IPS-18c (cell line): ENCODE data around the gene NUDT3.
"Not testable (repeated sequence)": the region's sequence is repeated elsewhere in the genome, so short reads cannot be mapped to it uniquely, and the experiment has no call there.

ENCODE experiments used
- H3K4me3 ChIP-seq: 2 replicates; pipeline ENCODE4 v1.7.0; 2013; ENCODE audit warnings: low read depth, mild to moderate bottlenecking, low read length, moderate library complexity; ENCODE audit not compliant: insufficient read depth
- H3K9me3 ChIP-seq: one replicate; pipeline ENCODE4 v1.6.1; 2013; ENCODE audit warnings: mild to moderate bottlenecking, low read length, moderate library complexity; ENCODE audit not compliant: control insufficient read depth, insufficient read depth

NUDT3 gene

DNA sequence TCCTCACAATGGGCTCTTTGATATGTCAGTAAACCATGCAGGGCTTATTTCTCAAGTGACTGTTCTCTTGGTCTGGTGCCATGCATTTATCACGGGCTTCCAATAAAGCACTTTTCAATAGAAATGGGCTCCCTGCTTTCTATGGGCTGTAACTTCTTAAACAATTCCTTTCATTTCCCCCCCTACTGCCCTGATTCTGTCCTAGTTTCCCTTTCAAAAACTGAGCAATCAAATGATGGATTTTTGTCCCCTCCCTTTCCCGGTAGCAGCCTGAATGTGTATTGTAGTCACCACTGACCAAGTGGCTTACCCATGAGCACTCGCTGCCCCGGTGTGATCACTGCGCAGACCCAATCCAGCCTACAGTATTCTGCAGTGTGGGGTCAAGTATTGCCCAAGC, 19.5 kb upstream of the NUDT3 start:
- Histone ChIP-seq H3K9me3 (no peaks in the 10 kb centered on the region), H3K4me3 (no peak overlapping the region)

DNA sequence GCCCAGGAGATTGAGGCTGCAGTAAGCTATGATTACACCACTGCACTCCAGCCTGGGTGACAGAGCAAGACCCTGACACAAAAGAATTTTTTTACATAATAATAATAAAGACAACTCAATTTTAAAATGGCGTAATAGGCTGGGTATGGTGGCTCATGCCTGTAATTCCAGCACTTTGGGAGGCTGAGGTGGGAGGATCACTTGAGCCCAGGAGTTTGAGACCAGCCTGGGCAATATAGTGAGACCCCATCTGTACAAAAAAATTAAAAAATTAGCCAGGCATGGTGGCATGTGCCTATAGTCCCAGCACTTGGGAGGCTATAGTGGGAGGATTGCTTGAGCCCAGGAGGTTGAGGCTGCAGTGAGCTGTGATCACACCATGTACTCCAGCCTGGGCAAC, 15.4 kb upstream of the NUDT3 start:
- H3K9me3 ChIP-seq: not testable (repeated sequence)

DNA sequence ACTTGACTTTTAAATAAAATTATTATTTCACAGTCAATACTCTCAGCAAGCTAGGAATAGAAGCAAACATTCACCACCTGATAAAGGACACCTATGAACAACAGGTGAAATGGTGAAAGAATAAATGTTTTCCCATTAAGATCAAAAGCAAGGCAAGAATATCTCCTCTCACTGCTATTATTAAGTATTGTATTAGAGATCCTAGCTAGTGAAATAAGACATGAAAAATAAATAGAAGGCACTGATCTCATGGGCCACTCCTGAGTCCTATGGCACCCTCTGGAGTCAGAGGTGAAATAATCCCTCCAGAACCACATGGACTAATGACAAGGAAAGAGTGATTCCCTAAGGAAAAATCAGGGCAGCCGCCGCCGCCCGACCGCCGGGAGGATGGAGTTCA, 4.0 kb upstream of the NUDT3 start:
- Histone ChIP-seq H3K4me3 (no peak overlapping the region), H3K9me3 (no peaks in the 10 kb centered on the region)

More for the DNA sequence above, 15.4 kb upstream of the NUDT3 start:
- H3K4me3 ChIP-seq: not testable (repeated sequence)

DNA sequence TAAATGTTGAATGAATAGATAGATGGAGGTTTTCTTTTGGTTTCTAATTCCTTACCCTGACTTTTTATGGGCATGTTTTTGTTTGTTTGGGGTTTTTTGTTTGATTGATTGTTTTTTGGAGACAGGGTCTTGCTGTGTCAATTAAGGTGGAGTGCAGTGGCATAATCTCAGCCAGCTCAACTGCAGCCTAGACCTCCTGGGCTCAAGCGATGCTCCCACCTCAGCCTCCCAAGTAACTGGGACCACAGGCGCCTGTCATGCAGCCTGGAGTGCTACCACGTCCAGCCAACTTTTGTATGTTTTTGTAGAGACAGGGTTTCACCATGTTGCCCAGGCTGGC, 1.5 kb upstream of the NUDT3 start:
- H3K9me3 ChIP-seq: no peaks in the 10 kb centered on the region
- no peak overlapping the region for H3K4me3 ChIP-seq

DNA sequence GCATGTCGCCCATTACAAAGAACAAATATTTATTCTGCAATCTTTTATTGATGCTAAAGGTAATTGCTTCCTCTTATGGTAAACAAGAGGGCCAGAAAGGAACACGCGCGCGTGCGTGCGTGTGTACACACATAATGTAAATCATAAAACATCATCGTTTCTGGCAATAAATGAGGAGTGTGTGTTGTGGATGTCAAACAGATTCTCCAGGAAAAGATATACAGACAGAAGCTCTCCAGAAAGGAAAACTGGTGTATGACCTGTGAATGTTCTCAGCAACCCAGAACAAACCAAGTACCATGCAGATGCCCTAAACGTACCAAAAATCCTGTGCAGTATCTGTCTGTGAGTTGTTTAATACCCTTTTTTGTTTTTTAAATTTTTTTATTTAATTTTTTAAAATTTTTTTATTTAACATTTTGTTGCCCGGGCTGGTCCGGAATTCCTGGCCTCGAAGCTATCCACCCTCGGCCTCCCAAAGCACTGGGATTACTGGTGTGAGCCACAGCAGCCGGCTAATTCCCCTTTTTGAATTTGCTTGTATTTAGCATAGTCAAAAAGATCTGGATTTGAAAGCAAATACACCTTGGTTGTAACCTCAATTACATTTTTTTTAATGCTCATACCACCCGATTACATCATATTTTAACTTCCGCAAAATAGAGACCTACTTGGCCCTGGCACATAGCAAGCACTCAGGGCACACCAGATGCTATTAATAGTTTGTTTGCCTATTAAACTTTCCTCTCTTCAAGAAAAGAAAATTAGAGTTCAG, 909 bp upstream of the NUDT3 start:
- H3K9me3 ChIP-seq: no peaks in the 10 kb centered on the region
- peak overlapping the region; percentile 86 for H3K4me3 ChIP-seq

DNA sequence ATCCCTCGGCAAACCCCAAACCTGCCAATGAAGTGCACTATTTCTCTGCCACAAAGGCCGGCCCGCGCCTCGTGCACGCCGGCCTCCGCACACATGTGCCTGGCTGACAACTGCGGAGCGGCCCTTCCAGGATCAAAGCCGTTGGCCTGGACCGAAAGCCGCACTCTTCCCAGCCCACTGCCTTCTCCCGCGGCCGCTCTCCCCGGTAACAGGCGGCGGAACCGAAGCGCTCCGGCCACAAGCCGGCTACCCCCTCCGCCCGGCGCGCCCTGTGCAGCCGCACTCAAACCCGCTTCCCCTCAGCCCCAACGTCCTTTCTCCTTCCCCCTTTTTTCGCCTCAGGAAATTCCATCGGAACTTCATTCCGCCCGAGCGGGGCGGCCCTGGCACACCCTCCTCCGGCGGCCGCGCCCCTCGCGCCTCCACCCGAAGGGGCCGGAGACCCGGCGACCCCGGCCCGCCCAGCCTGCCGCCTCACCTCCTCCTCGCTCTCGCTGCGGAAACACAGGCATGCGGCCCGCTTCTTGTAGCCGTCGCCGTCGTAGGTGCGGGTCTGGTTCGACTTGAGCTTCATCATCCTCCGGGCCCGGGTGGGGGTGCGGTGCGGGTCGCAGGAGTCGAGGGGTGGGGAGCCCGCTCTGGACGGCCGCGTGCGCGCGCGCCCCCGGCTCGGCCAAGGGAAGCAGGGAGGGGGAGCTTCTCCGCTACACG, 528 bp downstream of the NUDT3 start:
- H3K4me3 ChIP-seq: peak overlapping the region; percentile 86

DNA sequence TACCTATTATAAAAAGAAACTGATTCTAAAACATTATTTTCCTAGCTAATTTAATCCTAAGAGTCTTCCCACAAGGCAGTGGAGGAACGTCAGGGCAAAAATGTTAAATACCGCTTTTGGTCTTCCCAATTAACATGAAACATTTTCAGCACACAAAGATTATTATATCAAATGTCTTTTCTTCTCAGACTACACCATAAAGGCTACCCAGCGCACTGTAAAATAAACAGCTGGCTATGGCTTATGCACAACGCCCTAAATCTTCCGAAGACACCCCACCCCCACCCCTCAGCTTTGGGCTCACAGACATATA, 1.0 kb downstream of the NUDT3 start:
- Histone ChIP-seq H3K4me3 (peak overlapping the region; percentile 86), H3K9me3 (no peaks in the 10 kb centered on the region)

More for the DNA sequence above, 528 bp downstream of the NUDT3 start:
- H3K9me3 ChIP-seq: no peaks in the 10 kb centered on the region

DNA sequence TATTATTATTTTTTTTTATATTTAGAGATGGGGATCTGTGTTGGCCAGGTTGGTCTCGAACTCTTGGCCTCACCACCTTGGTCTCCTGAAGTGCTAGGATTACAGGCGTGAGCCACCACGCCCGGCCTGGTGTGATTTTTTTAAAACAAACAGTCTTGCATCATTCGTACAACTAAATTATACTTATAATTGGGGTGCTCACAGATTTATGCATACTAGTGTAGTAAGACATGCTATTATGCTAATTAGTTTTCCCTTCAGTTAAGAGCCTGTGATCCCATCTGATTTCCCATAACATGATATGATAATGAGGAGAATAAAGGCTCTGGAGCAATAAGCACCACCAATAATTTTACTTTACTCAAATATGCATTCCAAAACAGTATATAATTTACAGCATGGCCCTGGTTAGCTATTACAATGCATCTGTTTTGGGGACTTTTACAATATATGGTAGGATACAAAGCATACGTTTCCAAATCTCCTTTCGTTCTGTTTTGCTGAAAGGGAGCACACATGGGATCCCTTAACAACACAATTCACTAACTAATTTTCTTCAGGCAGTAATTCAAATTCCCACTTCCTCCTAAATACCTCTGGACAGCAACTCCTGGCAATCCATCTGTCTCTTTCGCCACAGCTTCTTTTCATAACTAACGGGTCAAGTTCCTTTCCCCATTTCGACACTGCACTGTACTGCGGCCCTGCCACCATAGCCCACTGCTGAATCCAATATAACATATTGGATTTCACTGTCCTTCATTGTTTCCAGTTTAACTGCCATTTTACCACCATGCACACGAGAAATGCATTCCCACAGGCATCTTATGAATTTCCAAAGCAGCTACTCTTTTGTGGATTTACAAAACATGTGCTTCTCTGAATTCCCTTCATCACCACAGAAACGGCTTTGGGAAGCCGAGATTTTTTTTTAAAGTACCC, 1.7 kb downstream of the NUDT3 start:
- Histone ChIP-seq H3K4me3 (peak overlapping the region; percentile 86), H3K9me3 (no peaks in the 10 kb centered on the region)

DNA sequence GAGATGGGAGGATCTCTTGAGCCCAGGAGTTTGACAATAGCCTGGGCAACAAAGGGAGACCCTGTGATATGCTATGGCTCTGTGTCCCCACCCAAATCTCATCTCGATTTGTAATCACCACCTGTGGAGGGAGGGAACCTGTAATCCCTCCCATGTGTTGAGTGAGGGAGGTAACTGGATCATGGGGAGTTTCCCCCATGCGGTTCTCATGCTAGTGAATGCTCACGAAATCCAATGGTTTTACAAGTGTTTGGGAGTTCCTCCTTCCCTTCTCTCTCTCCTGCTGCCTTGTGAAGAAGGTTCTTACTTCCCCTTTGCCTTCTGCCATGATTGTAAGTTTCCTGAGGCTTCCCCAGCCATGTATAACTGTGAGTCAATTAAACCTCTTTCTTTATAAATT, 3.4 kb downstream of the NUDT3 start:
- Histone ChIP-seq H3K4me3 (no peak overlapping the region), H3K9me3 (no peaks in the 10 kb centered on the region)

DNA sequence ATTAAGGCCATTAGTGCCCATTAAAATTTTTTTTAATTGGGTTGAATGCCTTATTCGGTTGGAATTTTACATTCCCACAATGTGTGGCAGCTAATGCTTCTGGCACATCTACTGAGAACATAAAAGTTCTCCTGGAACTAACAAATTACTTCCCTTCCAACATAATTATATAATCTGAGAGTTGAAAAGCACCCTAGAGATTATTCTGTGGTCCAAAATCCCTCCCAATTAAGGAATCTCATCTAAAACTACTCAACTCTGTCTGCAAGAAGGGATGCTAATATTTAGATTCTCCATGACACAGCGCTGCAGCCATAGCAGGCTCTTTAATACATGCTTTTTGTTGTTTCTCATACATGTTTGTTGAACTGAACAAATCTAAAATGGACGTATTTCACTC, 4.0 kb downstream of the NUDT3 start:
- no peaks in the 10 kb centered on the region for H3K9me3 ChIP-seq
- H3K4me3 ChIP-seq: no peak overlapping the region

DNA sequence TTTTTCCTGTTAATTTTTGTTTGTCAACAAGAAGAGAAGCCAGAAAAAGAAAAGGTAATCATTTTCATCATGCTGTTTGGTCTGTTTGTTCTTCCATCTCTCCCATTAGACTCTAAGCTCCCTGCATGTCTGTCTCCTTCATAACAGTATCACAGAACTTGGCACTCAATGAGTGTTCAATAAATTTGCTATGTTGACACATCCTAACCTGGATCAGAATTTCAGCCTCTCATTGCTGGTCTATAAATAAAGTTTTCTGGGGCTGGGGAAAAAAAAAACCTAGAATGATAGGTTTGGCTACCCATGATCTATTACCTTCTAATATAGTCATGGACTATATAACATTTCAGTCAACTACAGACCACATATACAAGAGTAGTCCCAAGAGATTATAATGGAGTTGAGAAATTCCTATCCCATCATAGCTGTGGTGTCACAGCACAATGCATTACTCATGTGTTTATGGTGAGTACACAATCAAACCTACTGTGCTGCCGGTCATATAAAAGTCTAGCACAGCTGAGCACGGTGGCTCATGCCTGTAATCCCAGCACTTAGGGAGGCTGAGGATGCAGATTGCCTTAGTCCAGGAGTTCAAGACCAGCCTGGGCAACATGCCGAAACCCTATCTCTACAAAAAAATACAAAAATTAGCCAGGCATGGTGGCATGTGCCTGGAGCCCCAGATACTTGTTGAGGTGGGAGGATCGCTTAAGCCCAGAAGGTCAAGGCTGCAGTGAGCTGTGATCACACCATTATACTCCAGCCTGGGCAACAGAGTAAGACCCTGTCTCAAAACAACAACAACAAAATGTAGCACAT, 5.9 kb downstream of the NUDT3 start:
- Histone ChIP-seq H3K4me3 (no peak overlapping the region), H3K9me3 (no peaks in the 10 kb centered on the region)

DNA sequence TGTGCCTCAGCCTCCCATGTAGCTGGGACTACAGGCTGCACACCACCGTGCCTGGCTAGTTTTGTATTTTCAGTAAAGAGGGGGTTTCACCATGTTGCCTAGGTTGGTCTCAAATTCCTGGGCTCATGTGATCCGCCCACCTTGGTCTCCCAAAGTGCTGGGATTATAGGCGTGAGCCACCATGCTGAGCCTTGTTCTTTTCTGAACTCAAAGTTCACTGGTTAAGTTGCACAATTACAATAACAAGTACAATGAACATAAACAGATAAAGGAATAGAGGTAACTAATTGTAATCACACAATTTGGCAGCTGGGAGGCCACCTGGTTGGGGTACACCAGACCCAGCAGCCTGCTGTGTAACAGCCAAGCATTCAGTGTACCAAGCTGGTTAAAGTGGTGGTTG, 6.7 kb downstream of the NUDT3 start:
- H3K4me3 ChIP-seq: no peak overlapping the region
- H3K9me3 ChIP-seq: no peaks in the 10 kb centered on the region

DNA sequence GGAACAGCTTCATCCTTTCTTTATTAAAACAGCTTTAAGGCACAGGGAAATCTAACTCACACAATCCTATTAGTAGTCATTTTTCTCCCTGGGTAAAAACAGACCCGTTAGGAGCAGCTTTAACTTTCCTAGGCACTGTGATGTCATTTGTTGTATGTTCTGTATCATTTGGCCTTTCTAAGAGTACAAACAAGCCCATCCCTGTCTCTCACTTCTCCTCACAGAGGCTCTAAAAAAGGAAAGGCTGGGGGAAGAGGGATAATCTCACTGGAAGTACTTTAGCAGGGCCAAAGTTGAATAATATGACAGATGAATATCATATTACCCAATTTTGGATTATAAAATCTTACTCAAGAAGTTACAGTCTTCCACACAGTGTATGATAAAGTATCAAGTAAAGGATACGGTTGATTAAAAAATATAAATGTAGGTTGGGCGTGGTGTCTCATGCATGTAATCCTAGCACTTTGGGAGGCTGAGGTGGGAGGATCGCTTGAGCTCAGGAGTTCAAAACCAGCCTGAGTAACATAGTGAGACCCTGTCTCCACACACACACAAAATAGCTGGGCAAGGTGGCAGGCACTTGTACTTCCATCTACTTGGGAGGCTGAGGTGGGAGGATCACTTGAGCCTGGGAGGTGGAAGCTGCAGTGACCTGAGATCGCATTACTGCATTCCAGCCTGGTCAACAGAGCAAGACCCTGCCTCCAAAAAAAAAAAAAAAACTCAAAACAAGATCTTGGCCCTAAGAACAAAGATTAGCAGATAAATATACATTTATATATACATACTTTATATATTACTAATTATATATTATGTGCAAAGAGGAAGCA, 7.9 kb downstream of the NUDT3 start:
- Histone ChIP-seq H3K4me3 (no peak overlapping the region), H3K9me3 (no peaks in the 10 kb centered on the region)

DNA sequence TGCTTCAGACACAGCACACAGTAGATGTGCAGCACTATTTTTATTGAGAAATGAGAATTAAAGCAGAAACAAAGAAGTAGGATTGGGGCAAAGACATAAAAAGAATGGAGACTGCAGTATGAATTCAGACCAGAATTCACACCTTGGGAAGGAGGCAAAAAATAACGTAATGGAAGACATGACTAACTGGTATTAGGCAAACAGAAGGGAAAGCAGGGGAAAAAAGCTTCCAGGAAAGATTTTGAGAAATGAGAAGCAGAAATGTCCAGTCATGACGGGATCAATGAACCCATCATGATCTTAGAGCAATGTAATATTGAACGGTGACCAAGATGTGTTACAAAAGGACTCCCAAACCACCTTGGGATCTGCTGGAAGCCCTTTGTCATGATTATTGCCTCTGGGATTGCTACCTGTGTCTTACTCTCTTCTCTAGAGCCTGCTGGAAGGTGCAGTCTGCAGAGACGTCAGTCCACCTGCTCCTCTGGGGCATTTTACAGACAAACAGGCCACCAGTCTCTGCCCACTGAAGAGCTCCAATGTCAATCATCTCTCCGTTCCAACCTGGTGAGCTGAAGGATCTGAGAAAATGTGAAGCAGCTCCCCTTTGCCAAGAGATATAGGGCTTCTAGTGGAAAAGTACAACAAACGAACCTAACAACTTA, 8.7 kb downstream of the NUDT3 start:
- no peaks in the 10 kb centered on the region for H3K9me3 ChIP-seq
- H3K4me3 ChIP-seq: no peak overlapping the region

DNA sequence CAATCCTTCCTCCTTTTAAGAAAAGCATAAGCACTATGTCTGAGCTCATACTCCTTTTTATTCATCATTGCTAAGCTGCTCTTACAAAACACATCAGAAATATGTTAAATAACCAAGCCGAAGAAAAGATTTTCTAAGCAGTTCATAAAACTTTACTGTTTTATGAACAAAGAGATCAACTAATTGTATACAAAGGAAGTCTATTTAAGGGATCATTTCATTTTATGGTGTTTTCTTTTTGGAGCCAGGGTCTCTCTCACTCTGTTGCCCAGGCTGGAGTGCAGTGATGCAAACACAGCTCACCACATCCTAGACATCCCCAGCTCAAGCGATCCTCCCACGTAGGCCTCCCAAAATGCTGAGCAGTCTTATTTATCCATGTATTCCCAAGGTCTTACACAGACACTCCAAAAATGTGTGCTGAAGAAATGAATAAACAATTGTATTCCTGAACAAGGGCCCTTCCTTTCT, 9.3 kb downstream of the NUDT3 start:
- H3K9me3 ChIP-seq: no peaks in the 10 kb centered on the region
- no peak overlapping the region for H3K4me3 ChIP-seq

DNA sequence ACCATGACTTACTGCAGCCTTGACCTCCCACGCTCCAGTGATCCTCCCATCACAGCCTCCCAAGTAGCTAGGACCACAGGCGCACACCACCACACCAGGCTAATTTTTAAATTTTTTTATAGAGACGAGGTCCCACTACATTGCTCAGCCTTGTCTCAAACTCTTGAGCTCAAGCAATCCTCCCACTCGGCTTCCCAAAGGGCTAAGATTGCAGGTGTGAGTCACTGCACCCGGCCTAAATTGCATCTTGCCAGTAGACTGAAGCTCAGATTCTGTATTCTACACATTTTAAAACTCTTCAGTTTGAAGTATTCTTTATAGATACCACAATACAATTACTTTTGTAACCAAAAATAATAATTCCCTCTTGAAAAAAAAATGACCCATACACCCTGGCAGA, 11.4 kb downstream of the NUDT3 start:
- Histone ChIP-seq H3K9me3 (no peaks in the 10 kb centered on the region), H3K4me3 (no peak overlapping the region)
